Upper lobe of left lung (tissue), 4 donors: Measurements from ENCODE around the gene MCOLN3.

Experiments
- CTCF ChIP-seq, 6 experiments: fragments of 450-650 bp in 4 of 6; fragments of 200-600 bp in 2 of 6; sonication (generic) in 2 of 6; IDR thresholded peaks; one replicate each; pipeline ENCODE4 v1.5.1; 2016 to 2019; ENCODE audit warnings: antibody characterized with exemption in 6 of 6
- POLR2A ChIP-seq, 4 donors: fragments of 450-650 bp; IDR thresholded peaks; one replicate each; pipeline ENCODE4 v1.5.1; 2016 to 2017; ENCODE audit warnings: antibody characterized with exemption in 4 of 4, mild to moderate bottlenecking in 2 of 4
- POLR2AphosphoS5 ChIP-seq, 2 donors: sonication (generic); formaldehyde crosslinking; IDR thresholded peaks; one replicate each; pipeline ENCODE4 v1.5.1; 2017; ENCODE audit warnings: antibody characterized with exemption in 2 of 2

- TF ChIP-seq CTCF (IDR thresholded peaks at IDR 0.05) (no peak), POLR2A (IDR thresholded peaks at IDR 0.05) (no peak), POLR2AphosphoS5 (IDR thresholded peaks at IDR 0.05) (no peak)
Observed at GRCh38 chr1:84975035-84975434, 73.3 kb downstream of the MCOLN3 start.
